GM23338 (cell line): ENCODE results near the gene SIMC1. TPM values are rescaled to one million over a fixed set of nuclear protein-coding genes. Genes with fewer than 3 reads are reported as not detected.

ENCODE experiments used
- ATAC-seq: fragments of 200-7000 bp; cut with Tn5 transposase; 3 replicates; pipeline ENCODE4 v1.9.1; 2020
- DNase-seq: peaks from one replicate; pipeline ENCODE4 v3.0.0-alpha.2; 2015; ENCODE audit warnings: low spot score
- H2AFZ ChIP-seq: fragments of 200-600 bp; sonication (generic); 2 replicates; pipeline ENCODE4 v1.8.0; 2016; ENCODE audit warnings: antibody characterized with exemption, mild to moderate bottlenecking, moderate library complexity
- H3F3A ChIP-seq: fragments of 200-600 bp; sonication (generic); replicated peaks from 2 replicates; pipeline ENCODE4 v1.8.0; 2017; ENCODE audit warnings: antibody characterized with exemption, mixed run types, low read depth
- H3K27ac ChIP-seq: fragments of 200-600 bp; sonication (generic); 2 replicates; pipeline ENCODE4 v1.6.1; 2016; ENCODE audit warnings: low read depth
- H3K27me3 ChIP-seq: fragments of 200-600 bp; sonication (generic); 2 replicates; pipeline ENCODE4 v1.8.0; 2016; ENCODE audit warnings: mild to moderate bottlenecking, mixed run types, moderate library complexity; ENCODE audit not compliant: insufficient read depth
- H3K36me3 ChIP-seq: fragments of 200-600 bp; sonication (generic); 2 replicates; pipeline ENCODE4 v1.8.0; 2016; ENCODE audit warnings: mild to moderate bottlenecking; ENCODE audit not compliant: insufficient read depth
- H3K4me1 ChIP-seq: fragments of 200-600 bp; sonication (generic); 2 replicates; pipeline ENCODE4 v1.8.0; 2016; ENCODE audit warnings: mild to moderate bottlenecking, moderate library complexity; ENCODE audit not compliant: insufficient read depth
- H3K4me2 ChIP-seq: fragments of 200-600 bp; sonication (generic); 2 replicates; pipeline ENCODE4 v1.7.1; 2017; ENCODE audit warnings: mixed run types
- H3K4me3 ChIP-seq: fragments of 200-600 bp; sonication (generic); 2 replicates; pipeline ENCODE4 v1.6.1; 2016; ENCODE audit warnings: mixed run types
- H3K79me2 ChIP-seq: fragments of 200-600 bp; sonication (generic); replicated peaks from 2 replicates; pipeline ENCODE4 v1.8.0; 2017; ENCODE audit warnings: mild to moderate bottlenecking; ENCODE audit not compliant: insufficient read depth
- H3K9me2 ChIP-seq: fragments of 200-600 bp; sonication (generic); 2 replicates; pipeline ENCODE4 v1.8.0; 2017; ENCODE audit not compliant: insufficient read depth
- H4K20me1 ChIP-seq: fragments of 200-600 bp; sonication (generic); replicated peaks from 2 replicates; pipeline ENCODE4 v1.8.0; 2017; ENCODE audit warnings: mild to moderate bottlenecking; ENCODE audit not compliant: insufficient read depth
- H3K27ac Mint-ChIP-seq: 2 replicates; pipeline ENCODE4 v1.8.0; 2020; ENCODE audit warnings: inconsistent platforms, mild to moderate bottlenecking, moderate library complexity, mixed read lengths
- H3K27me3 Mint-ChIP-seq: 3 replicates; pipeline ENCODE4 v1.8.0; 2022; ENCODE audit warnings: low read depth, mild to moderate bottlenecking, moderate library complexity, mixed read lengths, inconsistent platforms; ENCODE audit not compliant: insufficient read depth, poor library complexity
- H3K36me3 Mint-ChIP-seq: 3 replicates; pipeline ENCODE4 v1.8.0; 2021; ENCODE audit warnings: low read depth, mild to moderate bottlenecking, inconsistent platforms, moderate library complexity, mixed read lengths
- H3K4me1 Mint-ChIP-seq: 3 replicates; pipeline ENCODE4 v1.8.0; 2020; ENCODE audit warnings: mild to moderate bottlenecking, inconsistent platforms, mixed read lengths
- H3K4me3 Mint-ChIP-seq: 3 replicates; pipeline ENCODE4 v1.8.0; 2021; ENCODE audit warnings: moderate library complexity, mild to moderate bottlenecking, inconsistent platforms, mixed read lengths
- H3K9me3 Mint-ChIP-seq: 3 replicates; pipeline ENCODE4 v1.8.0; 2020; ENCODE audit warnings: moderate library complexity, mild to moderate bottlenecking, inconsistent platforms, mixed read lengths
- CREB1 ChIP-seq: fragments of 250-450 bp; sonication (Bioruptor Pico); IDR thresholded peaks from 2 replicates; pipeline ENCODE4 v1.5.0; 2020; ENCODE audit warnings: low read depth, mild to moderate bottlenecking, moderate library complexity
- CTCF ChIP-seq, 2 experiments: fragments of 200-600 bp in 1 of 2; sonication (generic) in 1 of 2; conservative IDR thresholded peaks; 2 replicates each; pipeline versions ENCODE4 v1.5.1 to v1.6.1; 2016 to 2017; ENCODE audit warnings: antibody characterized with exemption in 2 of 2, low read depth in 2 of 2, mild to moderate bottlenecking in 2 of 2, moderate library complexity in 1 of 2
- EZH2phosphoT487 ChIP-seq: fragments of 200-600 bp; sonication (generic); IDR thresholded peaks from one replicate; pipeline ENCODE4 v1.8.1; 2018; ENCODE audit warnings: antibody characterized with exemption; ENCODE audit not compliant: unreplicated experiment
- JUNB ChIP-seq: IDR thresholded peaks from one replicate; pipeline ENCODE4 v1.6.1; 2016; ENCODE audit warnings: antibody characterized with exemption; ENCODE audit not compliant: unreplicated experiment
- NANOG ChIP-seq: IDR thresholded peaks from 2 replicates; pipeline ENCODE4 v1.6.1; 2016; ENCODE audit warnings: antibody characterized with exemption, borderline replicate concordance
- POLR2AphosphoS5 ChIP-seq: IDR thresholded peaks from 2 replicates; pipeline ENCODE4 v1.6.1; 2016; ENCODE audit warnings: antibody characterized with exemption, low read depth
- ZNF114 ChIP-seq: fragments of 250-450 bp; sonication (Bioruptor Pico); IDR thresholded peaks from 2 replicates; pipeline ENCODE4 v1.5.0; 2020; ENCODE audit warnings: mild to moderate bottlenecking, moderate library complexity
- ZNF331 ChIP-seq: fragments of 250-450 bp; sonication (Bioruptor Pico); IDR thresholded peaks from 2 replicates; pipeline ENCODE4 v1.5.0; 2020; ENCODE audit warnings: low read depth, mild to moderate bottlenecking, moderate library complexity
- ZNF462 ChIP-seq: fragments of 250-450 bp; sonication (Bioruptor Pico); IDR thresholded peaks from 2 replicates; pipeline ENCODE4 v1.5.0; 2020; ENCODE audit warnings: mild to moderate bottlenecking, moderate library complexity
- polyA plus RNA-seq: library from polyadenylated mRNA; unstranded; fragments of >200 nt; fragmentation: Nextera tagmentation; extraction: Ambion mirVana; gene quantifications from 2 replicates; pipeline ENCODE4 v1.2.1, GENCODE V29; 2016
- total RNA-seq: library from RNA; depleted of rRNA; stranded (reverse); fragments of >200 nt; shearing (Covaris generic); gene quantifications from 2 replicates; pipeline ENCODE4 v1.2.3, GENCODE V29; 2014

Gene SIMC1
- total and polyA plus RNA-seq, 2 experiments from 2014 or later = 9.4 to 14.6 TPM

GRCh38 chr5:176388003-176388443 lies 149.8 kb downstream of the SIMC1 start (continued):
- TF ChIP-seq ZNF462 = no peak
- TF ChIP-seq NANOG = no peak
- no peak for TF ChIP-seq CTCF (conservative IDR thresholded peaks at IDR 0.05; ENCODE audit: low read depth in 2 of 2)

- peaks cover 17% of the 10 kb centered on the region for H3K27me3 Mint-ChIP-seq
- Histone ChIP-seq H3K79me2 (peaks cover 33% of the 10 kb centered on the region), H4K20me1 (peaks cover 15% of the 10 kb centered on the region), H3K9me2 (no peaks in the 10 kb centered on the region), H3K36me3 (peaks cover 21% of the 10 kb centered on the region), H3K4me1 (peaks cover 9% of the 10 kb centered on the region; the same call in 1 of the 2 replicates), H2AFZ (peak within 1 kb of the TSS; percentile 61; the same call in 1 of the 2 replicates), H3K27me3 (no peaks in the 10 kb centered on the region), H3F3A (peaks cover 18% of the 10 kb centered on the region; the same call in 1 of the 2 replicates), H3K4me2 (peak within 1 kb of the TSS; percentile 96), H3K4me3 (peak within 1 kb of the TSS; percentile 67), H3K27ac (peak within 1 kb of the TSS; percentile 97)
- no peaks in the 10 kb centered on the region; the same call in 2 of the 3 replicates for H3K9me3 Mint-ChIP-seq
- ATAC-seq (peak; percentile 91), DNase-seq (peak; percentile 100)
- TF ChIP-seq EZH2phosphoT487 (no peak), CREB1 (peak; percentile 69), ZNF114 (CRISPR knock-in tag) (peak; percentile 76; the same call in 1 of the 2 replicates), ZNF331 (CRISPR knock-in tag) (no peak), CTCF (conservative IDR thresholded peaks at IDR 0.05; ENCODE audit: low read depth in 2 of 2) (0 out of 4 replicates have a peak, but pooled peaks of 1 of the 2 experiments have one; percentile 1), NANOG (peak; percentile 41; the same call in 1 of the 2 replicates), JUNB (no peak), POLR2AphosphoS5 (peak; percentile 94)
- H3K27ac Mint-ChIP-seq = peak within 1 kb of the TSS; percentile 100
- H3K36me3 Mint-ChIP-seq = peaks cover 58% of the 10 kb centered on the region
- peaks cover 16% of the 10 kb centered on the region for H3K4me1 Mint-ChIP-seq
- peak within 1 kb of the TSS; percentile 99 for H3K4me3 Mint-ChIP-seq
These were observed 150.4 kb downstream of the SIMC1 start, which contains the start of the genes HIGD2A and NOP16 for GRCh38 chr5:176388444-176389134. Gene HIGD2A (plus strand): TSS chr5:176388751. CDS start chr5:176388820, 69 bp downstream. Gene NOP16 (minus strand): TSS chr5:176388598. CDS start chr5:176388539, 59 bp downstream.
